K562 (cell line): ENCODE data around the gene GPR180. TPM values are rescaled to one million over a fixed set of nuclear protein-coding genes. Genes with fewer than 3 reads are reported as not detected.

Experiments
- ATAC-seq: fragments of 200-7000 bp; cut with Tn5 transposase; 3 replicates; pipeline ENCODE4 v1.9.1; 2020; ENCODE audit warnings: moderate library complexity
- BruUV-seq: library from RNA; stranded (reverse); fragments of 400-500 nt; replicated peaks from 2 replicates; lab custom pipeline; 2021; lab: Mats Ljungman, UMichigan
- CTCF ChIA-PET: fragments of 300-600 bp; formaldehyde crosslinking; extraction: SDS; loops from one replicate; lab custom pipeline; 2021; ENCODE audit warnings: low intra/inter-chr PET ratio; lab: Yijun Ruan, JAX
- POLR2A ChIA-PET: fragments of 300-600, 350-650 bp; sonication (Branson Sonifier 250); formaldehyde crosslinking; extraction: SDS; loops from one replicate; lab custom pipeline; 2021; ENCODE audit warnings: antibody characterized with exemption, inconsistent platforms; lab: Yijun Ruan, JAX
- DNase-seq, 4 experiments: peaks; one replicate each; pipeline versions ENCODE4 v3.0.0 to v3.0.0-alpha.2; 2011 to 2018; ENCODE audit warnings: low spot score in 3 of 4, mixed read lengths in 3 of 4; ENCODE audit errors: extremely low read depth in 1 of 4
- FAIRE-seq: peaks from 2 replicates; lab custom pipeline; 2011; peaks lifted over from hg19 to GRCh38; lab: Jason Lieb, UNC
- H2AFZ ChIP-seq: 2 replicates; pipeline ENCODE4 v1.6.0; 2011; ENCODE audit warnings: low read depth, low read length, control low read depth, inconsistent platforms
- H3K27ac ChIP-seq: fragments of 200-600 bp; 3 replicates; pipeline ENCODE4 v1.8.0; 2011; ENCODE audit warnings: low read depth, mild to moderate bottlenecking, control low read depth, inconsistent platforms, low read length, moderate library complexity, mixed read lengths; ENCODE audit errors: extremely low read depth
- H3K27me3 ChIP-seq, 2 experiments: fragments of 300-600 bp in 1 of 2; 2 replicates in 1 of 2; 3 replicates in 1 of 2; pipeline versions ENCODE4 v1.6.0 to v1.8.0; 2011; ENCODE audit warnings: inconsistent platforms in 2 of 2, low read length in 2 of 2, mild to moderate bottlenecking in 1 of 2, mixed read lengths in 1 of 2, moderate library complexity in 1 of 2; ENCODE audit not compliant: control insufficient read depth in 2 of 2, insufficient read depth in 2 of 2
- H3K36me3 ChIP-seq: fragments of 300-600 bp; 3 replicates; pipeline ENCODE4 v1.8.0; 2011; ENCODE audit warnings: mild to moderate bottlenecking, low read length, inconsistent platforms; ENCODE audit not compliant: control insufficient read depth, insufficient read depth
- H3K4me1 ChIP-seq, 2 experiments: fragments of 200-600 bp in 1 of 2; replicated peaks in 1 of 2; 2 replicates in 1 of 2; 3 replicates in 1 of 2; pipeline versions ENCODE4 v1.5.1 to v1.8.0; 2011; ENCODE audit warnings: inconsistent platforms in 2 of 2, low read length in 2 of 2, mild to moderate bottlenecking in 1 of 2, mixed read lengths in 1 of 2, moderate library complexity in 1 of 2; ENCODE audit not compliant: control insufficient read depth in 2 of 2, insufficient read depth in 2 of 2
- H3K4me2 ChIP-seq: 2 replicates; pipeline ENCODE4 v1.6.1; 2011; ENCODE audit warnings: low read length, control low read depth, inconsistent platforms, mixed read lengths; ENCODE audit not compliant: insufficient read depth
- H3K4me3 ChIP-seq: fragments of 200-600 bp; sonication (generic), shearing (Covaris generic); 2 replicates; pipeline ENCODE4 v1.5.1; 2016; ENCODE audit warnings: control low read depth, inconsistent platforms
- H3K79me2 ChIP-seq: fragments of 200-600 bp; 3 replicates; pipeline ENCODE4 v1.8.0; 2011; ENCODE audit warnings: low read length, inconsistent platforms; ENCODE audit not compliant: control insufficient read depth, insufficient read depth
- H3K9ac ChIP-seq, 2 experiments: 2 replicates each; pipeline versions ENCODE4 v1.6.0 to v1.6.1; 2011; ENCODE audit warnings: low read depth in 2 of 2, low read length in 2 of 2, control low read depth in 1 of 2, inconsistent platforms in 1 of 2, mild to moderate bottlenecking in 1 of 2, mixed read lengths in 1 of 2; ENCODE audit not compliant: insufficient read depth in 1 of 2
- H3K9me1 ChIP-seq: one replicate; pipeline ENCODE4 v1.6.0; 2011; ENCODE audit warnings: inconsistent platforms, mild to moderate bottlenecking, low read length, moderate library complexity; ENCODE audit not compliant: control insufficient read depth, insufficient read depth
- H3K9me3 ChIP-seq: replicated peaks from 2 replicates; pipeline ENCODE4 v1.5.1; 2011; ENCODE audit warnings: low read depth, low read length, inconsistent platforms; ENCODE audit not compliant: control insufficient read depth, insufficient read depth
- H4K20me1 ChIP-seq: replicated peaks from 2 replicates; pipeline ENCODE4 v1.6.1; 2011; ENCODE audit warnings: low read length, inconsistent platforms, mixed read lengths; ENCODE audit not compliant: control insufficient read depth, insufficient read depth
- MCM3 ChIP-seq: fragments of 450-650 bp; IDR thresholded peaks from 2 replicates; pipeline ENCODE4 v1.6.1; 2016
- ZNF140 ChIP-seq: fragments of 250-450 bp; sonication (Bioruptor Pico); IDR thresholded peaks from 2 replicates; pipeline ENCODE4 v1.8.0; 2021; ENCODE audit warnings: moderate library complexity, mild to moderate bottlenecking, inconsistent platforms
- ZNF830 ChIP-seq: fragments of 250-450 bp; sonication (Bioruptor Pico); IDR thresholded peaks from 2 replicates; pipeline ENCODE4 v1.5.0; 2021; ENCODE audit warnings: mild to moderate bottlenecking
- WGBS: fragments of 100-300 bp; shearing (Covaris generic); methylation state at CpG from one replicate; pipeline ENCODE4 v1.1.6; 2016; ENCODE audit warnings: low coverage, mixed read lengths; ENCODE audit not compliant: insufficient coverage; ENCODE audit errors: missing lambda C conversion rate; 5-methylcytosine and 5-hydroxymethylcytosine counted together
- in situ Hi-C: fragments of 300-500 bp; cut with MboI; formaldehyde crosslinking; loops from 4 replicates; pipeline ENCODE4 v1.15.0; 2018; ENCODE audit warnings: inconsistent platforms, mixed read lengths
- intact Hi-C: fragments of 100-400 bp; cut with micrococcal nuclease; formaldehyde crosslinking; loops from 2 replicates; pipeline ENCODE4 v1.14.2; 2022
- polyA plus RNA-seq, 8 experiments: library from polyadenylated mRNA; depleted of rRNA in 4 of 8; stranded (reverse) in 5 of 8; unstranded in 3 of 8; fragments of >200 nt; fragmentation: Nextera tagmentation in 2 of 8; fragmentation: Illumina TruSeq in 1 of 8; extraction: Ambion mirVana in 2 of 8; extraction: Trizol in 1 of 8; gene quantifications; 2 replicates each; pipeline versions ENCODE4 v1.2.1 to v1.2.3, GENCODE V29; 2011 to 2014; ENCODE audit warnings: inconsistent platforms in 1 of 8, missing spikeins in 1 of 8
- total RNA-seq, 7 experiments: library from RNA; depleted of rRNA in 6 of 7; stranded (reverse); fragments of >200 nt in 6 of 7; fragmentation: Illumina TruSeq in 2 of 7; extraction: Trizol in 2 of 7; gene quantifications; 2 replicates each; pipeline versions ENCODE4 v1.2.1 to v1.2.3, GENCODE V29; 2011 to 2021; ENCODE audit warnings: low replicate concordance in 1 of 7
- TF ChIP-seq, protein P1 (sequence below): IDR thresholded peaks from 3 replicates; pipeline ENCODE4 v1.6.1; 2011; ENCODE audit warnings: borderline replicate concordance, mild to moderate bottlenecking, moderate library complexity; ENCODE audit not compliant: insufficient read length; ENCODE audit errors: extremely low read depth

GPR180 gene
- total and polyA plus RNA-seq, 9 of the 15 experiments (the other 6 are each of a cell fraction or from before 2014, with no cell fraction given): 0.77 to 4.1 (median 1.8) TPM

- CTCF ChIA-PET: no interaction called here
- DNase-seq (no peak), ATAC-seq (no peak), FAIRE-seq (no peak)
- Histone ChIP-seq H3K9me1 (no peaks in the 10 kb centered on the region), H3K4me3 (no peak overlapping the region), H4K20me1 (no peaks in the 10 kb centered on the region), H3K9ac (no peak overlapping the region), H3K4me1 (peaks cover 12 to 33% of the 10 kb centered on the region in 2 experiments; a peak in 4 of 5 replicates), H3K27me3 (no peaks in the 10 kb centered on the region)
- TF ChIP-seq, protein P1, sequence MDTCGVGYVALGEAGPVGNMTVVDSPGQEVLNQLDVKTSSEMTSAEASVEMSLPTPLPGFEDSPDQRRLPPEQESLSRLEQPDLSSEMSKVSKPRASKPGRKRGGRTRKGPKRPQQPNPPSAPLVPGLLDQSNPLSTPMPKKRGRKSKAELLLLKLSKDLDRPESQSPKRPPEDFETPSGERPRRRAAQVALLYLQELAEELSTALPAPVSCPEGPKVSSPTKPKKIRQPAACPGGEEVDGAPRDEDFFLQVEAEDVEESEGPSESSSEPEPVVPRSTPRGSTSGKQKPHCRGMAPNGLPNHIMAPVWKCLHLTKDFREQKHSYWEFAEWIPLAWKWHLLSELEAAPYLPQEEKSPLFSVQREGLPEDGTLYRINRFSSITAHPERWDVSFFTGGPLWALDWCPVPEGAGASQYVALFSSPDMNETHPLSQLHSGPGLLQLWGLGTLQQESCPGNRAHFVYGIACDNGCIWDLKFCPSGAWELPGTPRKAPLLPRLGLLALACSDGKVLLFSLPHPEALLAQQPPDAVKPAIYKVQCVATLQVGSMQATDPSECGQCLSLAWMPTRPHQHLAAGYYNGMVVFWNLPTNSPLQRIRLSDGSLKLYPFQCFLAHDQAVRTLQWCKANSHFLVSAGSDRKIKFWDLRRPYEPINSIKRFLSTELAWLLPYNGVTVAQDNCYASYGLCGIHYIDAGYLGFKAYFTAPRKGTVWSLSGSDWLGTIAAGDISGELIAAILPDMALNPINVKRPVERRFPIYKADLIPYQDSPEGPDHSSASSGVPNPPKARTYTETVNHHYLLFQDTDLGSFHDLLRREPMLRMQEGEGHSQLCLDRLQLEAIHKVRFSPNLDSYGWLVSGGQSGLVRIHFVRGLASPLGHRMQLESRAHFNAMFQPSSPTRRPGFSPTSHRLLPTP: no peak
- TF ChIP-seq MCM3: no peak
- no peak for TF ChIP-seq ZNF830
- no peak for TF ChIP-seq ZNF140 (CRISPR knock-in tag)
- TF ChIP-seq, all 486 proteins: peak for 0
- intact Hi-C loops (loop anchor here (5.0 kb wide), 1 partner anchor 276 kb away; no protein-coding TSS in a partner anchor), in situ Hi-C loops (loop anchor here (25.0 kb wide), 1 partner anchor 756 kb away; no protein-coding TSS in a partner anchor)
- no peak overlapping the region for H3K4me2 ChIP-seq
- WGBS: 71% methylated on average over 1 of the region's 1 CpG
- H3K27ac ChIP-seq: 0 out of 3 replicates have a peak overlapping the region, but pooled peaks have one; percentile 39
- no TSS peak for BruUV-seq
- POLR2A ChIA-PET: no interaction called here
- H2AFZ ChIP-seq: no peak overlapping the region
- H3K36me3 ChIP-seq: no peaks in the 10 kb centered on the region
- H3K79me2 ChIP-seq: no peaks in the 10 kb centered on the region
- H3K9me3 ChIP-seq: no peaks in the 10 kb centered on the region
Measured at GRCh38 chr13:94656176-94656575, 54.5 kb downstream of the GPR180 start.
